ENCODE measurements around the gene CA11.

The CA11 gene

GRCh38 chr19:48595833-48596232, 50.2 kb downstream of the CA11 start:
- no peak for DNase-seq (ENCODE audit: extremely low read depth in 1 of 2, low read depth in 1 of 2)

- no peak for DNase-seq (ENCODE audit: extremely low read depth in 1 of 2, low read depth in 1 of 2)
Observed at GRCh38 chr19:48595171-48595570, 50.8 kb downstream of the CA11 start.

- no peak for DNase-seq (ENCODE audit: extremely low read depth in 1 of 2, low read depth in 1 of 2)
Observed at GRCh38 chr19:48591021-48591420, 55.0 kb downstream of the CA11 start.

GRCh38 chr19:48588670-48589401, 57.2 kb downstream of the CA11 start:
- DNase-seq (ENCODE audit: extremely low read depth in 1 of 2, low read depth in 1 of 2): peak; percentile 72 to 76

All from stimulated activated CD8-positive, alpha-beta memory T cell treated with anti-CD3 and anti-CD28 coated beads, Interleukin-7, amount 100 ng/mL, for 48 hours (primary cell).